ENCODE data around the gene EEFSEC.

- no peak for TF ChIP-seq POLR2A (IDR thresholded peaks at IDR 0.05)
- TF ChIP-seq, protein P1, sequence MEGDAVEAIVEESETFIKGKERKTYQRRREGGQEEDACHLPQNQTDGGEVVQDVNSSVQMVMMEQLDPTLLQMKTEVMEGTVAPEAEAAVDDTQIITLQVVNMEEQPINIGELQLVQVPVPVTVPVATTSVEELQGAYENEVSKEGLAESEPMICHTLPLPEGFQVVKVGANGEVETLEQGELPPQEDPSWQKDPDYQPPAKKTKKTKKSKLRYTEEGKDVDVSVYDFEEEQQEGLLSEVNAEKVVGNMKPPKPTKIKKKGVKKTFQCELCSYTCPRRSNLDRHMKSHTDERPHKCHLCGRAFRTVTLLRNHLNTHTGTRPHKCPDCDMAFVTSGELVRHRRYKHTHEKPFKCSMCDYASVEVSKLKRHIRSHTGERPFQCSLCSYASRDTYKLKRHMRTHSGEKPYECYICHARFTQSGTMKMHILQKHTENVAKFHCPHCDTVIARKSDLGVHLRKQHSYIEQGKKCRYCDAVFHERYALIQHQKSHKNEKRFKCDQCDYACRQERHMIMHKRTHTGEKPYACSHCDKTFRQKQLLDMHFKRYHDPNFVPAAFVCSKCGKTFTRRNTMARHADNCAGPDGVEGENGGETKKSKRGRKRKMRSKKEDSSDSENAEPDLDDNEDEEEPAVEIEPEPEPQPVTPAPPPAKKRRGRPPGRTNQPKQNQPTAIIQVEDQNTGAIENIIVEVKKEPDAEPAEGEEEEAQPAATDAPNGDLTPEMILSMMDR (IDR thresholded peaks at IDR 0.05), result no peak
Observed at GRCh38 chr3:128400671-128401070, 247.4 kb downstream of the EEFSEC start.

Data from esophagus squamous epithelium (tissue), 4 donors.